ENCODE measurements around the gene GPC6.
A peak's percentile ranks its signal among the peaks of the same experiment; 100 is the strongest.

The GPC6 gene

GRCh38 chr13:93857126-93857525, 630.5 kb downstream of the GPC6 start (continued):
- TF ChIP-seq ZNF175 (tag by site-specific recombination; IDR thresholded peaks at IDR 0.05) (no peak), HIC1 (tag by site-specific recombination; IDR thresholded peaks at IDR 0.05) (no peak), ZBTB20 (tag by site-specific recombination; IDR thresholded peaks at IDR 0.05) (no peak)

- TF ChIP-seq ZNF174 (tag by site-specific recombination; IDR thresholded peaks at IDR 0.05) = no peak
- TF ChIP-seq ZNF157 (tag by site-specific recombination; IDR thresholded peaks at IDR 0.05) = no peak
- TF ChIP-seq ZNF792 (tag by site-specific recombination; IDR thresholded peaks at IDR 0.05) = no peak
- TF ChIP-seq ZFHX2 (tag by site-specific recombination; conservative IDR thresholded peaks at IDR 0.05) = peak; percentile 51
- no peak for TF ChIP-seq ZNF645 (tag by site-specific recombination; IDR thresholded peaks at IDR 0.05)
- TF ChIP-seq ZNF530 (tag by site-specific recombination; IDR thresholded peaks at IDR 0.05; ENCODE audit: low read depth) = no peak
- Histone ChIP-seq H3K9me3 (ENCODE audit: control insufficient read depth, insufficient read depth, low read depth, low read length) (no peaks in the 10 kb centered on the region), H3K4me3 (ENCODE audit: low read depth, low read length) (no peak overlapping the region), H3K27ac (ENCODE audit: extremely low read depth, low read depth, low read length) (no peak overlapping the region), H3K4me1 (ENCODE audit: control insufficient read depth, insufficient read depth, low read length) (no peaks in the 10 kb centered on the region), H3K36me3 (ENCODE audit: control insufficient read depth in 2 of 2, insufficient read depth in 1 of 2, low read length in 2 of 2) (no peaks in the 10 kb centered on the region)
- POLR2A ChIA-PET = no interaction called here
- CTCF ChIA-PET = no interaction called here
Observed at GRCh38 chr13:93859716-93860115, 633.1 kb downstream of the GPC6 start.

- Histone ChIP-seq H3K4me3 (ENCODE audit: low read depth, low read length) (no peak overlapping the region), H3K27ac (ENCODE audit: extremely low read depth, low read depth, low read length) (no peak overlapping the region), H3K4me1 (ENCODE audit: control insufficient read depth, insufficient read depth, low read length) (no peaks in the 10 kb centered on the region), H3K36me3 (ENCODE audit: control insufficient read depth in 2 of 2, insufficient read depth in 1 of 2, low read length in 2 of 2) (no peaks in the 10 kb centered on the region), H3K9me3 (ENCODE audit: control insufficient read depth, insufficient read depth, low read depth, low read length) (no peaks in the 10 kb centered on the region)
- TF ChIP-seq INSM2 (tag by site-specific recombination; IDR thresholded peaks at IDR 0.05) (no peak), ZNF623 (tag by site-specific recombination; IDR thresholded peaks at IDR 0.05) (no peak), ZNF707 (tag by site-specific recombination; IDR thresholded peaks at IDR 0.05) (no peak), PRDM4 (tag by site-specific recombination; IDR thresholded peaks at IDR 0.05) (no peak), MZF1 (tag by site-specific recombination; IDR thresholded peaks at IDR 0.05; ENCODE audit: borderline replicate concordance) (no peak), AEBP2 (tag by site-specific recombination; IDR thresholded peaks at IDR 0.05; ENCODE audit: borderline replicate concordance) (no peak), ZNF639 (tag by site-specific recombination; IDR thresholded peaks at IDR 0.05) (no peak), ZNF658 (tag by site-specific recombination; IDR thresholded peaks at IDR 0.05) (no peak)
- CTCF ChIA-PET = interaction anchor here (0.6 to 0.7 kb wide), 2 partner anchors 149 to 391 kb away, joined by 3 to 4 read pairs; no protein-coding TSS in a partner anchor
- POLR2A ChIA-PET = no interaction called here
Observed at GRCh38 chr13:93861818-93862217, 635.2 kb downstream of the GPC6 start.
